GM13976 (cell line): ENCODE data around the gene DNER.

Experiments used
- DNase-seq: peaks from one replicate; pipeline ENCODE4 v3.0.0; 2012; ENCODE audit warnings: low spot score
- CTCF ChIP-seq: IDR thresholded peaks from 2 replicates; pipeline ENCODE4 v1.5.1; 2012; ENCODE audit warnings: borderline replicate concordance, mild to moderate bottlenecking; ENCODE audit not compliant: insufficient read depth; ENCODE audit errors: extremely low read depth, missing control alignments, control extremely low read depth
- in situ Hi-C: fragments of 300-500 bp; cut with MboI; formaldehyde crosslinking; loops from one replicate; pipeline ENCODE4 v1.12.0; 2022; ENCODE audit warnings: low sequenced_read_pairs, mixed read lengths, inconsistent platforms; ENCODE audit not compliant: unreplicated experiment

DNER gene

DNA sequence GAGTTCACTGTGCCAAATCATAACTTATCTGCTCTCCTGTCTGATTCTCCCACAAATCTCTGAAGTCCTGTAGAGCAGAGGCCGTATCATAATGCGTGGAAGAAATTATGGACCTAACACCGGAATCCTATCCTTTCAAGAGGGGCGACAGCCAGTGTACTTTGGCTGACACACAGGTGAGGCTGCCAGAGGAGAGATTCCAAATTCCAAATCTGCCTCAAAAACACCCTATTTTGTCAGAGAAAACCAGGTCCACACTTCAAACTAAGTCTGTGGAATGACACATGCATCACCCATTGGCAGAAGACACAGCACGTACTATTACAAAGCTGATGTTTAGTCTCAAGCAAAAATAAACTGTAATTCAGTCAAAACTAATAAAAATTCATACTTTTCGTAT lies 304.1 kb downstream of the DNER start:
- no peak for TF ChIP-seq CTCF
- in situ Hi-C loops: no loop called here
- no peak for DNase-seq

DNA sequence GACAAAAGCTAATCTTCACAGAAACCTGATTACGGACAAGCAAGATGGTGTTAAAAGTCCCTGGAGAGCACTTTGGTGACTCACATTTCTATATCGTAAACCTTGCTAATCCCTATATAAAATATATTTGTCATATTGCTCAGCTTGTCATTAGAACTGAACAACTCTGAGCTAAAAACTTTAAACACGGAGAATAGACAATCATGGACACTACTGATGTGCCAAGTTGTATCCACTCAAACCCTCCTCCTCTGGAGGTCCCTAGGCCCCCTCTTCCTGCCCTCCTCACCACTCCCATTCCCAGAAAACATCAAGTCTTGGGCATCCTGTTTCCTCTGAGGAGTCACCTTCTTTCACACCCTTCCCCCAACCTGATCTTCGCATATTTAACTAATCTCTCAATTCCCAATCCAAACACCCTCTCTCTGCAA lies 304.6 kb downstream of the DNER start:
- no peak for TF ChIP-seq CTCF
- DNase-seq: no peak
- in situ Hi-C loops: no loop called here

DNA sequence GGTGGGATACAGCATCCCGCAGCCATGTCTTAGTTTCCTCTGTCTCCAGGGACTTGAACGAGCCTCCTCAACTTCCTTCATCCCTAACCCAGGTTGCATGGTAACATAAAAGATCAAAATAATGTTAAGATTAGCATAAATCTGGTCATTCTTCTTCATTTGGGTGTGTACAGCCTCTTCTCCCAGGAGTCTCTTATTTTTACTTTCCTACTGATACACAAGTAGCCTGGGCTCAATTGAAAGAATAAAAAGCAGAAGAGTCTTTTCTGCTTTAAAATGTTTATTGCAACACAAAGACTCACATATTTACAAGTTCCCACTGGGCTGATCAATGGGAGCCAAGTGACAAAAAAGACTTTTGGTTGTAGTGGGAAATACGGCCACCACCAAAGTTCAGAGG lies 305.4 kb downstream of the DNER start:
- DNase-seq: no peak
- in situ Hi-C loops: no loop called here
- no peak for TF ChIP-seq CTCF

DNA sequence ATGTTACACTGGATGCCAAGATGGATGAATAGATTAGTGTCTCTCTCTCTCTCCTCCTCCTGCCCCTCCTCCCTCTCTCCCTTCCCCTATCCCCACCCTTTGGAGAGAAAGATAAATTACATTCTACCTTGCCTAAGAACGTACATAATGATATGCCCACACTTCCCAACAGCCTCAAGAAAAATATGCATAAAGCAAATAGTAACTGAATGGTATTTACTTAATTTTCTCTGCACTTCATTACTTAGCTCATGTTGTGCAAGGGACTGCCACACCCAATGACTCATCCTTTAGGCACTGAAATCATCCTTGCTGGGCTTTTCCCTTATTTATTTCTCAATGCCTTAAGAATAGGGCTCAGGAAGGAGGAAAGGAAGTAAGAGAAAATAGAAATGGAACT lies 306.0 kb downstream of the DNER start:
- no peak for DNase-seq
- in situ Hi-C loops: no loop called here
- no peak for TF ChIP-seq CTCF

GRCh38 chr2:229407170-229407569 lies 307.2 kb downstream of the DNER start:
- in situ Hi-C loops: no loop called here
- no peak for DNase-seq
- TF ChIP-seq CTCF: no peak

DNA sequence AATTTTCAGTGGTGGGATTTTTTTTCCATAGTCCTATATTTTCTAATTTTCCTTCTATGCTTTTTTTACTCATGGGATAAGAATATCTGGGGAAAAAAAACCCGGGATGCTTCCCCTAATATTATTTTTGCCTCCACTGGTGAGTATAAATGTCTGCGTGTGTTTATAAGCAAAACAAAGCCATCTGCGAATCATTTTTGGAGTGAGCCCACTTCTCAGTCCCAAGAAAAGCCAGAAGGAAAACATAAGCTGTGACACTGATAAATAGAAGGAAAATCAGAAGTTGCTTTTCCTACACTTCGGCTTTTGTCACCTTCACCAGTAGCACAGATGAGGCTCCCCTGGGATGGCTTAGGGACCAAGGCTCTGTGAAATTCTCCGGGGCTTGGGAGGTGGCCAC lies 308.6 kb downstream of the DNER start:
- no peak for DNase-seq
- in situ Hi-C loops: no loop called here
- TF ChIP-seq CTCF: no peak

GRCh38 chr2:229403296-229403695 lies 311.1 kb downstream of the DNER start:
- no peak for DNase-seq
- TF ChIP-seq CTCF: no peak
- in situ Hi-C loops: no loop called here
